ENCODE measurements around the gene MAGEC2.

DNA sequence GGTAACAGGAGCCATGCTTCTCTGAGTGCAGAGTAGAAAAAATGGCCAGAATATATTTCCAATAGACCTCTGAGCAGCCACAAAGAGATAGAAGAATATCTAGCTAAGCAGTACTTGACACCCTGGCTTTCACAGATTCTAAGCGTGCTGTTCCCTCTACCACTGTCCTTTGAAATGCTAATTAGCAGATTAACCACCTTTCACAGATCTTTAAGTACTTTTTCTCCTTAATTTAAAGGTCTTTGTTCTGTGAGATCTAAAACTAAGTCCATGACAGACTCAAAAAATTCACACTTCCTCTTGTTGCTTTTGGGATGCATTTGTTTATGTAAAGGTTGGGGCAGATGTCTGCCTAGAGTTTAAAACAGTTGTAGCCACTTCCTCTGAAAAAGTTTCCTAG, 28.3 kb upstream of the MAGEC2 start:
- TF ChIP-seq, protein P1, sequence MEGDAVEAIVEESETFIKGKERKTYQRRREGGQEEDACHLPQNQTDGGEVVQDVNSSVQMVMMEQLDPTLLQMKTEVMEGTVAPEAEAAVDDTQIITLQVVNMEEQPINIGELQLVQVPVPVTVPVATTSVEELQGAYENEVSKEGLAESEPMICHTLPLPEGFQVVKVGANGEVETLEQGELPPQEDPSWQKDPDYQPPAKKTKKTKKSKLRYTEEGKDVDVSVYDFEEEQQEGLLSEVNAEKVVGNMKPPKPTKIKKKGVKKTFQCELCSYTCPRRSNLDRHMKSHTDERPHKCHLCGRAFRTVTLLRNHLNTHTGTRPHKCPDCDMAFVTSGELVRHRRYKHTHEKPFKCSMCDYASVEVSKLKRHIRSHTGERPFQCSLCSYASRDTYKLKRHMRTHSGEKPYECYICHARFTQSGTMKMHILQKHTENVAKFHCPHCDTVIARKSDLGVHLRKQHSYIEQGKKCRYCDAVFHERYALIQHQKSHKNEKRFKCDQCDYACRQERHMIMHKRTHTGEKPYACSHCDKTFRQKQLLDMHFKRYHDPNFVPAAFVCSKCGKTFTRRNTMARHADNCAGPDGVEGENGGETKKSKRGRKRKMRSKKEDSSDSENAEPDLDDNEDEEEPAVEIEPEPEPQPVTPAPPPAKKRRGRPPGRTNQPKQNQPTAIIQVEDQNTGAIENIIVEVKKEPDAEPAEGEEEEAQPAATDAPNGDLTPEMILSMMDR (IDR thresholded peaks at IDR 0.05), result no peak
- no peak for TF ChIP-seq POLR2A (IDR thresholded peaks at IDR 0.05)
